ENCODE measurements around the gene PITHD1. TPM values are rescaled to one million over a fixed set of nuclear protein-coding genes. Genes with fewer than 3 reads are reported as not detected.

The PITHD1 gene
- total and polyA plus RNA-seq, 2 of the 8 experiments (the other 6 are each of a cell fraction or from before 2014, with no cell fraction given): 67.4 to 68.8 TPM

DNA sequence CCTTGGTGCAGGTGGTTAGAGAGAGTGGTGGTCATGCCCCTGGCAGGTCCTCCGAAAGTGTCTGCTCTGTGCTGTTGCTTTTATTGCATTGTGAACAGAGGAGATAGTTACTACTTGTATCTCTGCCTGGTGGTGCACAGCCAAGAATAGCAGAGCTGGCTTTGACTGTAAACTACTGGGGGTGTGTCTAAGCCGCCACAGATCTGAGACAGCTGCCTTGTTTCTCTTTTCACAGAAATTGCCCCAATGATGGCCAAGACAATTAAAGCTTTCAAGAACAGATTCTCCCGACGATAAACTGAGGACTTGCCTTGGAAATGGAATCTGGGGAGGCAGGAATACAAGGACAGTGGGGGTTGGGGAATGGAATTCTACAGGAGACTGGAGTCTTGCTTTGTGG lies 18.9 kb upstream of the PITHD1 start:
- Histone ChIP-seq H3K14ac (ENCODE audit: insufficient read length) (no peak overlapping the region), H3K79me1 (ENCODE audit: low read depth, low read length) (peaks cover 4% of the 10 kb centered on the region; the same call in 1 of the 2 replicates), H3K56ac (replicated peaks; ENCODE audit: insufficient read length, low read depth, low read length) (no peak overlapping the region), H4K8ac (ENCODE audit: extremely low read depth, insufficient read depth, low read length) (no peak overlapping the region), H3K23me2 (ENCODE audit: low read depth, low read length) (no peaks in the 10 kb centered on the region), H3K23ac (ENCODE audit: insufficient read length) (no peak overlapping the region), H3K4me2 (ENCODE audit: insufficient read depth in 1 of 2, low read depth in 2 of 2, low read length in 2 of 2) (no peak overlapping the region), H2BK20ac (ENCODE audit: low read length) (no peak overlapping the region), H3K27ac (ENCODE audit: low read depth, low read length) (no peak overlapping the region), H3K9me3 (ENCODE audit: insufficient read depth in 2 of 2, low read depth in 1 of 2, low read length in 1 of 2) (no peaks in the 10 kb centered on the region), H2AFZ (ENCODE audit: low read length) (no peak overlapping the region), H2BK5ac (ENCODE audit: low read depth, low read length) (no peak overlapping the region), H3K36me3 (ENCODE audit: control insufficient read depth in 2 of 4, insufficient read depth in 4 of 4, low read length in 3 of 4) (peaks cover 30 to 72% (median 57%) of the 10 kb centered on the region in 4 experiments), H2BK15ac (ENCODE audit: low read length) (no peak overlapping the region), H3K27me3 (replicated peaks in 1 of 4; ENCODE audit: control insufficient read depth in 3 of 4, extremely low read depth in 1 of 4, insufficient read depth in 3 of 4, low read length in 3 of 4) (no peaks in the 10 kb centered on the region), H4K20me1 (replicated peaks in 1 of 2; ENCODE audit: control insufficient read depth in 1 of 2, insufficient read depth in 2 of 2, low read length in 2 of 2) (peaks cover 5 to 17% of the 10 kb centered on the region in 2 experiments), H4K5ac (ENCODE audit: insufficient read length, low read depth, low read length) (no peak overlapping the region), H3K9ac (replicated peaks in 1 of 4; ENCODE audit: extremely low read depth in 1 of 4, low read depth in 3 of 4, low read length in 3 of 4) (no peak overlapping the region), H3K4me3 (ENCODE audit: extremely low read depth in 1 of 4, insufficient read depth in 2 of 4, low read depth in 3 of 4, low read length in 4 of 4) (no peak overlapping the region), H2BK12ac (ENCODE audit: low read depth, low read length) (no peak overlapping the region), H2BK120ac (replicated peaks; ENCODE audit: low read depth, low read length) (no peak overlapping the region), H3K18ac (ENCODE audit: extremely low read depth, low read length) (no peak overlapping the region), H3K4ac (replicated peaks; ENCODE audit: insufficient read length, low read depth, low read length) (no peak overlapping the region), H2AK5ac (ENCODE audit: low read depth, low read length) (no peak overlapping the region), H3K4me1 (replicated peaks in 1 of 4; ENCODE audit: control insufficient read depth in 3 of 4, insufficient read depth in 4 of 4, low read length in 3 of 4) (no peaks in the 10 kb centered on the region), H4K91ac (replicated peaks; ENCODE audit: insufficient read length, low read length) (no peak overlapping the region), H3K79me2 (ENCODE audit: control insufficient read depth in 1 of 2, insufficient read depth in 2 of 2, low read length in 2 of 2) (no peaks in the 10 kb centered on the region)
- POLR2A ChIA-PET (ENCODE audit: partially characterized antibody): interaction anchor here (1.8 kb wide), 1 partner anchor 10 kb away, joined by 4 read pairs; no protein-coding TSS in a partner anchor
- CTCF ChIA-PET (ENCODE audit: partially characterized antibody): interaction anchor here (0.6 to 1.1 kb wide), 5 partner anchors 11 to 1227 kb away, joined by 3 to 5 read pairs (median 3); partner anchors contain the start of gene FUCA1
- no peak for FAIRE-seq
- no peak for DNase-seq (ENCODE audit: low read depth in 1 of 2, low spot score in 2 of 2)
- 96% methylated on average over 4 of the region's 4 CpGs; no CpG with 5 or more reads in 1 of the 2 experiments for WGBS, 2 experiments (ENCODE audit: extremely low coverage in 1 of 2, insufficient coverage in 1 of 2, insufficient read length in 1 of 2, insufficient replicate concordance in 2 of 2, low coverage in 1 of 2, low lambda C conversion rate in 2 of 2, missing lambda C conversion rate in 1 of 2)
- TF ChIP-seq CEBPB (IDR thresholded peaks at IDR 0.05; ENCODE audit: low read depth, low read length) (no peak), SIX5 (IDR thresholded peaks at IDR 0.05; ENCODE audit: low read depth, low read length) (no peak), KDM5A (IDR thresholded peaks at IDR 0.05; ENCODE audit: low read length) (no peak)
